AG08395 (cell line): ENCODE data around the gene ACTG1.
"Not testable (repeated sequence)": the region's sequence is repeated elsewhere in the genome, so short reads cannot be mapped to it uniquely, and the experiment has no call there.

ENCODE experiments used
- DNase-seq: peaks from one replicate; pipeline ENCODE4 v3.0.0; 2012; ENCODE audit warnings: mixed read lengths, low spot score

The ACTG1 gene

GRCh38 chr17:81532490-81533287 lies 20.1 kb upstream of the ACTG1 start:
- DNase-seq = no peak

DNA sequence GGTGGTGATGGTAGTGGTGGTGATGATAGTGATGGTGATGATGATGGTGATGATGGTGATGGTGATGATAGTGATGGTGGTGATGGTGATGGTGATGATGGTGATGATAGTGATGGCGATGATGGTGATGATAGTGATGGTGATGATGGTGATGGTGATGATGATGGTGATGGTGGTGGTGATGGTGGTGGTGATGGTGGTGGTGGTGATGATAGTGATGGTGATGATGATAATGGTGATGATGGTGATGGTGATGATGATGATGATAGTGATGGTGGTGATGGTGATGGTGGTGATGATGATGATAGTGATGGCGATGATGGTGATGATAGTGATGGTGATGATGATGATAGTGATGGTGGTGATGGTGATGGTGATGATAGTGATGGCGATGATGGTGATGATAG lies 19.4 kb upstream of the ACTG1 start:
- not testable (repeated sequence) for DNase-seq

- DNase-seq = not testable (repeated sequence)
Measured at GRCh38 chr17:81531013-81531412, 18.4 kb upstream of the ACTG1 start.

- DNase-seq = no peak
Measured at GRCh38 chr17:81529437-81529803, 16.8 kb upstream of the ACTG1 start.

DNA sequence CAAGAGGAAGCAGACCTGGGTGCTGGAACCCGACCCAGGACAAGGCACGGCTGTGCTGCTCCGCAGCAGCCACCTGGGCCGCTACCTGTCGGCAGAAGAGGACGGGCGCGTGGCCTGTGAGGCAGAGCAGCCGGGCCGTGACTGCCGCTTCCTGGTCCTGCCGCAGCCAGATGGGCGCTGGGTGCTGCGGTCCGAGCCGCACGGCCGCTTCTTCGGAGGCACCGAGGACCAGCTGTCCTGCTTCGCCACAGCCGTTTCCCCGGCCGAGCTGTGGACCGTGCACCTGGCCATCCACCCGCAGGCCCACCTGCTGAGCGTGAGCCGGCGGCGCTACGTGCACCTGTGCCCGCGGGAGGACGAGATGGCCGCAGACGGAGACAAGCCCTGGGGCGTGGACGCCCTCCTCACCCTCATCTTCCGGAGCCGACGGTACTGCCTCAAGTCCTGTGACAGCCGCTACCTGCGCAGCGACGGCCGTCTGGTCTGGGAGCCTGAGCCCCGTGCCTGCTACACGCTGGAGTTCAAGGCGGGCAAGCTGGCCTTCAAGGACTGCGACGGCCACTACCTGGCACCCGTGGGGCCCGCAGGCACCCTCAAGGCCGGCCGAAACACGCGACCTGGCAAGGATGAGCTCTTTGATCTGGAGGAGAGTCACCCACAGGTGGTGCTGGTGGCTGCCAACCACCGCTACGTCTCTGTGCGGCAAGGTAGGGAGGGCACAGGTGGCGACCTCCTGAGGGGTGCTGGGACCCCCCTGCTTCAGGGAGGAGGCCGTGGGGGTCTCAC lies 16.2 kb upstream of the ACTG1 start:
- DNase-seq = no peak

- no peak for DNase-seq
Measured at GRCh38 chr17:81528384-81528650, 15.7 kb upstream of the ACTG1 start.

DNA sequence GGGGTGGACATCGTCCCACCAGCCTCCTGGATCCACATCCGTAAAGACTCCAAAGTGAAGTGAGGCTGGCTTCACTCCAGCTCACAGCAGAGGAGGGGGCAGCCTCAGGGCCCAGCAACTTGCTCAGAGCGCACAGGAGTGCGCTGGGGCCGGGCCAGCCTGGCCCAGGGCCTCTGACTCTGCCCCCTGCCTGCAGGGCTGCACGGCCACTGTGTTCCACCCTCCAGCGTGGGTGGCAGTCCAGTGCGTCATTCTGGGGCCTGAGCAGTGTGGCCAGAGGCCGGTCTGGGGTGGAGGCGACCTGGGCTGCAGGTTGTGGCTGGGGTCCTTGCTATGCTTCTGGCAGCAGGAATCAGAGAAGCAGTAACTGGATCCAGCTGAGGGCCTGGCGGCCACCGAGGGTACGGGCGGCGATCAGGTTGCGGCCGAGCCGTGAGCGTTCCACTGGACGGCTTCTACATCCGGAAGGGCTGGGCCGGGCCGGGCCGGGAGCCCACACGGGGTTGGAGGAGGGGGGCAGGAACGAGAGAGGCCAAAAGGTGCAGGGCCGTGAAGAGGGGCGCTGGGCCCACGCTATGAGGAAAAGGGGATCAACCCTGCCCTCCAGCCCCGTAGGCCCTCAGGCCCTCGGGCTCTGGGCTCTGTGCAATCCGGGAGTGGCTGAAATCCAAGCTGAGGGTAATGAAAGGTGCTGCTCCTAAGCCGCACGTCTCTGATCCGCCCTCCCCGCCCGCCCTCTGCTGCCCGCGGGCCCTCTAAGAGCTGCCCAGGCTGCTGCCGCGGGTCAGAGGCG lies 15.2 kb upstream of the ACTG1 start, which contains the start of gene FSCN2:
FSCN2 (plus strand) TSS at position 787 of the 793 bp plus-strand sequence. CDS start 155 bp downstream, outside the sequence.
- peak; percentile 43 for DNase-seq

DNA sequence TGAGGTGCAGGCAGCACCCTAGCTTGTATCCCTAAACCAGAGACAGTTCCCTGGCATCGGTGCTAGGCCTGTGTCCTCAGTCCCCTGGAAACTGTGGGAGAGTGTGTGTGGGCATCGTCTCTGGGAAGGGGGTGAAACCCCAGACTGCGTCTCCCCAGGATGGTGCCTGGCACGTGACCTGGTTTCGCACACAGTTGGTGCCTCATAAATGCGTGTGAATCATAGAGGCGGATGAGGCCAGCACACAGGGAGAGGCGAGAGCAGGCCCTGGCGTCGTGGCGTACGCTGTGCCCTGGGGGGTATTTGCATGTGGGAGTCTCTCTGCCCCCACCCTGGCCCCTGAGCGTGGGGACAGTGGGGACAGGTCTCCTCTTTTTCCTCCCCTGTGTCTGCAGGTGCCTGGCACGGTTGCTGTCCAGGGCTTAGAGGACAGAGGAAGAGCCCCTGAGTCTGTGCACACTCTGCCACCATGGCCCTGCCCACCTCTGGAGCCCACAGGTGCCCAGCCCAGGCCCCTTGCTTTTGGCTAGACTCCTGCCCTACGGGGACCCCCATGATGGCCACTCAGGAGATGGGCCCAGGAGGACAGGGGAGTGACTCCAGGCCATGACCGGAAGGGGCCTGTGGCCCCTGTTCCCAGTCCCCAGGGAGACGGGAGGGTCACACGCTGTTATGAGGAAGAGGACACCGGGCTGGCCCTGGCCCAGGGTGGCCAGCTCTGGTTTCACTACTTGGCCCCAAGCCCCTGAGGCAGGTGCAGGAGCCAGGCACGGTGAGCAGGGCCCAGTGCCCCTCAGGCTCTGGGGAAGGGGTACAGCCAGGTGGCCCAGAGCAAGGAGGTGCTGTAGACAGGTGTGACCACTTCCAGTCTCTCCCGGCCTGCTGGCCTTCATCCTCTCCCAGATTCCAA lies 14.3 kb upstream of the ACTG1 start:
- DNase-seq = no peak

DNA sequence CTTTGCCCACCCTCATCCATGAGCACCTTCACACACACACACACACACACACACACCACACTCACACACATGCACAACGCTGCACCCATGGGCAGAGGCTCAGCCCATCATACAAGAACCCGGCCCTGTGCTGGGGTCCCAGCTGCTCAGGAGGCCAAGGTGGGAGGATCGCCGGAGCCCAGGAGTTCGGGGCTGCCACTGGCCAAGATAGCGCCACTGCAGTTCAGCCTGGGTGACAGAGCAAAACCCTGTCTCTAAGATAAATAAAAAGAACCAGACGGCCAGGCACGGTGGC lies 12.2 kb upstream of the ACTG1 start:
- no peak for DNase-seq

GRCh38 chr17:81524039-81524864 lies 11.7 kb upstream of the ACTG1 start:
- no peak for DNase-seq

DNA sequence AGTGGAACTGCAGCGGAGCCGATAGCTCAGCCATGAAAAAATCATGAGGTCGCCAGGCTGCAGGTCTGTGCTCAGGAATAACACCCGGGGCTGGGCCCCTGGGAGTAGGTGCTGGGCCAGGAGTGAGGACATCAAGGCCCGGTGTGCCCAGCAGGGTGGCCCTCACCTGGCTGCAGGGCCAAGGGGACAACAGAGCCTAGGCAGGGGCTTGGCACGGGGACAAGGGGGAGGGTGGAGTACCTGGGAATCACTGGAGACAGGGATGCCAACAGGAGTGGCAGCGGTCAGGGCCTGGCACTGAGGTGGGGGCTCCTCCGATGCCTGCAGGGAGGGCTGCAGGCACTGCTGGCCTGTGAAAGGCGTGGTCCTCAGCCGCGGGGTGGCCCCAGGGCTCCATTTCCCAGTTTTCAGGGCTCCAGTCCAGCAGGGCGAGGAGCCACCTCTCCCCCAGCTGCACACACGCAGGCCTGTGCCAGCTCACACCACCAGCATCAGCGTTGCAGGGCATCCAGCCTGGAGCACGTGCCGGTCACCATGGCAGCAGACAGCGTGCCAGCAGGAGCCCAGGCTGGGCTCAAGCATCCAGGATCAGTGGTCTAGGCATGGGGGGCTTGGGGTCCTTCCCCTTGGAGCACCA lies 10.9 kb upstream of the ACTG1 start:
- peak; percentile 75 for DNase-seq

GRCh38 chr17:81522491-81523401 lies 10.1 kb upstream of the ACTG1 start:
- DNase-seq = no peak

- DNase-seq = no peak
Measured at GRCh38 chr17:81520021-81520901, 7.7 kb upstream of the ACTG1 start.

DNA sequence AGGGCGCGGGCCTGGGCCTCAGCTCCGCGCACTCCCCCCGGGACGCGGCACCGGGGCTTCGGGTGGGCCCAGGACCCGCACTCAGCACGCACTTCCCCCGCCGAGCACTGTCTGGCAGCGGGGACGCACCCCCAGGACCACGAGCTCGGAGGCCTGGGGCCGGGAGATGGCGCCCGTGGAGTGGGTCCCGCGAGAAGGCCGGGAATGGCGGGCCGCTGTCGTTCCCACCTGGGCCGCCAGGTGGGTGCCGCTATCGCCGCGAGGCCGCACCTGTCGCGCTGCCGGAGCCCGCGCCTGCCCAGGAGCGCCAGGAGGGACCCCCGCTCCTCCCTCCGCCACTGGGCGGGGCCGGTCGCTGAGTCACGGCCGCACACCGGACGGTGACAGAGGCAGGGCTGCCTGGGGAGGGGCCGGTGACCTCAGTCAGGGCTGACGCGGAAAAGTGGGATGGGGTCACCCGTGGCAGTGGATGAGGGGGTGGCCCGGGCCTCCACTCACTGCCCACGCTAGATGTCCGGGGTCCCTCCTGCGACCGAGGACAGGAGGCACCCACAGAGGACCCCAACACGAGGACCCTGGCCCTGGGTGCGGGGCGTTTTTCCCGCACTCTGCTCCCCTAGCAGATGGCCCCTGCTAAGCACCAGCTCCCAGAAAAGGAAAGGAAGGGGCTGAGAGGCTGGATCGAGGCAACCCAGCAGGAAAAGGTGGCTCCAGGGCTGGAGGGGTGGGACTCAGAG lies 6.9 kb upstream of the ACTG1 start:
- no peak for DNase-seq

- DNase-seq = peak; percentile 41
Measured at GRCh38 chr17:81518785-81519283, 6.2 kb upstream of the ACTG1 start.

DNA sequence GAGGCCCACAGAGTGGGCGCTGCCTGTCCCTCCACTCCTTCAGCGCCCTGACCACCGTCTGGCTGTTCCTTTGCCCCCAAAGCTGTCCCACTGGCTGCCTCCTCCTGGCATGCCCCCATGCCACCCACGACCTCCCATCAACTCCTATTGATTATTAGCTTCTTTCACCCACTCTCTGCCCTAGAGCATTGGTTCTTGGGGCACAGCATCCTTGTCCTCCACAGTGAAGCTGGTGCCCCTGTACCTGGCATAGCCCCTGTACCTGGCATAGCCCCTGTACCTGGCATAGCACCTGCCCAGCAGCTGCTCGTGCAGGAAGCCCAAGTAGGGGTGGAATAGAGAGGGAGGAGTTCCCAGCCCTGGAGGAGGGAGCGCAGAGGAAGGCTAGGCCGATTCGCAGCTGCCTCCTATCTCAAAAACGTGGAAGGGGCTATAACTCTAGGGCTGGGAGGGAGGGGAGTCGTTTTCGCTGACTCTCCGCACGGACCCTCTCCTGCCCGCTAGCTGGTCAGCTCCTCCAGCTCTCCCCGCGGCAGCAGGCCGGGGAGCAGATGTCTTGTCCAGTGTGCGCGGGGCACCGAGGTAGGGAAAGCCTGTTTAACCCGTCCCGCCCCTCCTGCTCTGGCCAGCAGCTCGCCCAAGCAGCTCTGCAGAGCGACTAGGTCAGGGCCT lies 5.7 kb upstream of the ACTG1 start:
- no peak for DNase-seq
